Neural cell (in vitro differentiated cells): ENCODE results near the gene KREMEN1. TPM values are rescaled to one million over a fixed set of nuclear protein-coding genes. Genes with fewer than 3 reads are reported as not detected.

ENCODE experiments used
- H2AFZ ChIP-seq: fragments of 200-600, 300-800 bp; sonication (generic), shearing (Covaris generic); 2 replicates; pipeline ENCODE4 v1.6.0; 2014; ENCODE audit warnings: low read depth, mild to moderate bottlenecking, antibody characterized with exemption, low read length, moderate library complexity
- H3F3A ChIP-seq: fragments of 200-600 bp; shearing (Covaris generic); 2 replicates; pipeline ENCODE4 v1.6.1; 2016; ENCODE audit warnings: mild to moderate bottlenecking, moderate library complexity, mixed read lengths, antibody characterized with exemption, low read length; ENCODE audit not compliant: insufficient read depth, poor library complexity, severe bottlenecking
- H3K27ac ChIP-seq: fragments of 200-600, 300-800 bp; sonication (generic), shearing (Covaris generic); 2 replicates; pipeline ENCODE4 v1.5.1; 2014; ENCODE audit warnings: mild to moderate bottlenecking, low read length, moderate library complexity
- H3K27me3 ChIP-seq: fragments of 300-800, 200-600 bp; sonication (generic), shearing (Covaris generic); 2 replicates; pipeline ENCODE4 v1.6.0; 2014; ENCODE audit warnings: mild to moderate bottlenecking, low read depth, low read length, moderate library complexity; ENCODE audit not compliant: insufficient read depth
- H3K36me3 ChIP-seq: fragments of 300-800, 200-600 bp; sonication (generic), shearing (Covaris generic); 2 replicates; pipeline ENCODE4 v1.5.1; 2014; ENCODE audit warnings: mild to moderate bottlenecking, antibody characterized with exemption, low read length, moderate library complexity; ENCODE audit not compliant: insufficient read depth
- H3K4me2 ChIP-seq: fragments of 300-800, 200-600 bp; sonication (generic), shearing (Covaris generic); 2 replicates; pipeline ENCODE4 v1.6.0; 2014; ENCODE audit warnings: mild to moderate bottlenecking, low read length
- H3K4me3 ChIP-seq: fragments of 300-800, 200-600 bp; sonication (generic), shearing (Covaris generic); 2 replicates; pipeline ENCODE4 v1.5.1; 2014; ENCODE audit warnings: mild to moderate bottlenecking, low read length, moderate library complexity
- H3K79me2 ChIP-seq: fragments of 200-600 bp; shearing (Covaris generic); replicated peaks from 2 replicates; pipeline ENCODE4 v1.6.0; 2014; ENCODE audit warnings: mild to moderate bottlenecking, low read length, moderate library complexity; ENCODE audit not compliant: insufficient read depth
- H3K9ac ChIP-seq: fragments of 300-800, 200-600 bp; sonication (generic), shearing (Covaris generic); 2 replicates; pipeline ENCODE4 v1.6.1; 2016; ENCODE audit warnings: mild to moderate bottlenecking, low read length, mixed read lengths
- H3K9me2 ChIP-seq: fragments of 200-600 bp; shearing (Covaris generic); 2 replicates; pipeline ENCODE4 v1.6.1; 2016; ENCODE audit warnings: mild to moderate bottlenecking, low read length, mixed read lengths; ENCODE audit not compliant: insufficient read depth
- H3K9me3 ChIP-seq: fragments of 200-600, 300-800 bp; sonication (generic), shearing (Covaris generic); 2 replicates; pipeline ENCODE4 v1.6.1; 2016; ENCODE audit warnings: mild to moderate bottlenecking, mixed run types, low read length, moderate library complexity, mixed read lengths
- H4K20me1 ChIP-seq: fragments of 200-600 bp; shearing (Covaris generic); 2 replicates; pipeline ENCODE4 v1.6.1; 2016; ENCODE audit warnings: mild to moderate bottlenecking, mixed run types; ENCODE audit not compliant: insufficient read depth
- CTCF ChIP-seq: fragments of 450-650 bp; IDR thresholded peaks from 2 replicates; pipeline ENCODE4 v1.5.1; 2014; ENCODE audit warnings: antibody characterized with exemption, mild to moderate bottlenecking, moderate library complexity; ENCODE audit not compliant: poor library complexity, severe bottlenecking
- EP300 ChIP-seq: fragments of 450-650 bp; conservative IDR thresholded peaks from 2 replicates; pipeline ENCODE4 v1.6.1; 2014; ENCODE audit warnings: antibody characterized with exemption, mild to moderate bottlenecking, moderate library complexity; ENCODE audit not compliant: poor library complexity, severe bottlenecking
- EZH2 ChIP-seq: fragments of 200-600, 300-800 bp; shearing (Covaris generic), sonication (generic); IDR thresholded peaks from 2 replicates; pipeline ENCODE4 v1.6.1; 2014; ENCODE audit warnings: antibody characterized with exemption, low read length, borderline replicate concordance, mild to moderate bottlenecking; ENCODE audit not compliant: insufficient read depth, poor library complexity, severe bottlenecking
- MXI1 ChIP-seq: fragments of 450-650 bp; conservative IDR thresholded peaks from 2 replicates; pipeline ENCODE4 v1.6.1; 2014; ENCODE audit warnings: antibody characterized with exemption, mild to moderate bottlenecking; ENCODE audit not compliant: poor library complexity, severe bottlenecking
- POLR2AphosphoS5 ChIP-seq: IDR thresholded peaks from 2 replicates; pipeline ENCODE4 v1.6.1; 2012
- RAD21 ChIP-seq: fragments of 450-650 bp; conservative IDR thresholded peaks from 2 replicates; pipeline ENCODE4 v1.6.1; 2014; ENCODE audit warnings: antibody characterized with exemption, mild to moderate bottlenecking, moderate library complexity
- SMC3 ChIP-seq: fragments of 450-650 bp; conservative IDR thresholded peaks from 2 replicates; pipeline ENCODE4 v1.6.1; 2014; ENCODE audit warnings: antibody characterized with exemption, mild to moderate bottlenecking, moderate library complexity; ENCODE audit not compliant: poor library complexity
- TAF1 ChIP-seq: IDR thresholded peaks from 2 replicates; pipeline ENCODE4 v1.6.1; 2012; ENCODE audit warnings: low read depth
- polyA plus RNA-seq: library from polyadenylated mRNA; depleted of rRNA; stranded (reverse); fragments of >200 nt; gene quantifications from 2 replicates; pipeline ENCODE4 v1.2.3, GENCODE V29; 2014
- TF ChIP-seq, protein P1 (sequence below): IDR thresholded peaks from 2 replicates; pipeline ENCODE4 v1.6.1; 2012; ENCODE audit warnings: borderline replicate concordance

The KREMEN1 gene
- polyA plus RNA-seq, 1 donor from 2014 or later = 3.3 TPM

GRCh38 chr22:29199702-29200400 is 127.0 kb downstream of the KREMEN1 start:
- H3K27ac ChIP-seq = no peak overlapping the region
- no peaks in the 10 kb centered on the region for H3K36me3 ChIP-seq
- H3K79me2 ChIP-seq = no peaks in the 10 kb centered on the region
- H3K27me3 ChIP-seq = no peaks in the 10 kb centered on the region
- no peak overlapping the region for H3K4me3 ChIP-seq
- TF ChIP-seq EZH2 = no peak
- TF ChIP-seq POLR2AphosphoS5 = no peak
- TF ChIP-seq CTCF = no peak
- TF ChIP-seq SMC3 = no peak
- TF ChIP-seq EP300 = no peak
- TF ChIP-seq, protein P1, sequence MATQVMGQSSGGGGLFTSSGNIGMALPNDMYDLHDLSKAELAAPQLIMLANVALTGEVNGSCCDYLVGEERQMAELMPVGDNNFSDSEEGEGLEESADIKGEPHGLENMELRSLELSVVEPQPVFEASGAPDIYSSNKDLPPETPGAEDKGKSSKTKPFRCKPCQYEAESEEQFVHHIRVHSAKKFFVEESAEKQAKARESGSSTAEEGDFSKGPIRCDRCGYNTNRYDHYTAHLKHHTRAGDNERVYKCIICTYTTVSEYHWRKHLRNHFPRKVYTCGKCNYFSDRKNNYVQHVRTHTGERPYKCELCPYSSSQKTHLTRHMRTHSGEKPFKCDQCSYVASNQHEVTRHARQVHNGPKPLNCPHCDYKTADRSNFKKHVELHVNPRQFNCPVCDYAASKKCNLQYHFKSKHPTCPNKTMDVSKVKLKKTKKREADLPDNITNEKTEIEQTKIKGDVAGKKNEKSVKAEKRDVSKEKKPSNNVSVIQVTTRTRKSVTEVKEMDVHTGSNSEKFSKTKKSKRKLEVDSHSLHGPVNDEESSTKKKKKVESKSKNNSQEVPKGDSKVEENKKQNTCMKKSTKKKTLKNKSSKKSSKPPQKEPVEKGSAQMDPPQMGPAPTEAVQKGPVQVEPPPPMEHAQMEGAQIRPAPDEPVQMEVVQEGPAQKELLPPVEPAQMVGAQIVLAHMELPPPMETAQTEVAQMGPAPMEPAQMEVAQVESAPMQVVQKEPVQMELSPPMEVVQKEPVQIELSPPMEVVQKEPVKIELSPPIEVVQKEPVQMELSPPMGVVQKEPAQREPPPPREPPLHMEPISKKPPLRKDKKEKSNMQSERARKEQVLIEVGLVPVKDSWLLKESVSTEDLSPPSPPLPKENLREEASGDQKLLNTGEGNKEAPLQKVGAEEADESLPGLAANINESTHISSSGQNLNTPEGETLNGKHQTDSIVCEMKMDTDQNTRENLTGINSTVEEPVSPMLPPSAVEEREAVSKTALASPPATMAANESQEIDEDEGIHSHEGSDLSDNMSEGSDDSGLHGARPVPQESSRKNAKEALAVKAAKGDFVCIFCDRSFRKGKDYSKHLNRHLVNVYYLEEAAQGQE = no peak
- no peak for TF ChIP-seq MXI1
- no peak for TF ChIP-seq RAD21
- TF ChIP-seq TAF1 = no peak
- H3K4me2 ChIP-seq = no peak overlapping the region
- H3K9me2 ChIP-seq = no peaks in the 10 kb centered on the region
- no peaks in the 10 kb centered on the region for H4K20me1 ChIP-seq
- H3K9ac ChIP-seq = no peak overlapping the region
- no peaks in the 10 kb centered on the region for H3K9me3 ChIP-seq
- no peak overlapping the region for H2AFZ ChIP-seq
- H3F3A ChIP-seq = no peaks in the 10 kb centered on the region

GRCh38 chr22:29200901-29201300 is 128.1 kb downstream of the KREMEN1 start:
- Histone ChIP-seq H3K79me2 (no peaks in the 10 kb centered on the region), H2AFZ (no peak overlapping the region), H3K4me2 (no peak overlapping the region), H3K9ac (no peak overlapping the region), H4K20me1 (no peaks in the 10 kb centered on the region), H3K36me3 (no peaks in the 10 kb centered on the region), H3K9me3 (no peaks in the 10 kb centered on the region), H3K9me2 (no peaks in the 10 kb centered on the region), H3F3A (no peaks in the 10 kb centered on the region), H3K27ac (no peak overlapping the region), H3K27me3 (no peaks in the 10 kb centered on the region), H3K4me3 (no peak overlapping the region)
- TF ChIP-seq RAD21 (no peak), SMC3 (no peak), MXI1 (no peak), EP300 (no peak), CTCF (no peak), EZH2 (no peak), TAF1 (no peak), POLR2AphosphoS5 (no peak)
- TF ChIP-seq, protein P1 = no peak
